ENCODE data around the gene SH2D1A. TPM values are rescaled to one million over a fixed set of nuclear protein-coding genes. Genes with fewer than 3 reads are reported as not detected.
"Not testable (repeated sequence)": the region's sequence is repeated elsewhere in the genome, so short reads cannot be mapped to it uniquely, and the experiment has no call there.

Gene SH2D1A
- total RNA-seq (2021; fragmentation: NEBNext Ultra II Directional; extraction: Animal tissue kit (Norgen Biotek cat#: 25700)) = not detected
- long read RNA-seq = 0 reads

- H3K4me3 Mint-ChIP-seq = no peak within 1 kb of the TSS
- H3K27ac Mint-ChIP-seq = no peak within 1 kb of the TSS
- H3K27me3 Mint-ChIP-seq (ENCODE audit: insufficient read depth) = no peaks in the 10 kb centered on the region
- no peaks in the 10 kb centered on the region for H3K9me3 Mint-ChIP-seq
- DNase-seq = no peak
- no peaks in the 10 kb centered on the region for H3K36me3 Mint-ChIP-seq (ENCODE audit: low read depth)
- H3K4me1 Mint-ChIP-seq (ENCODE audit: low read depth) = no peaks in the 10 kb centered on the region
- TF ChIP-seq CTCF (IDR thresholded peaks at IDR 0.05) = no peak
Measured at GRCh38 chrX:124346117-124346876, at the start of gene SH2D1A. Gene SH2D1A, plus strand, starts transcription at chrX:124346563. Its CDS starts 80 bp downstream, at chrX:124346643.

GRCh38 chrX:124299323-124299722, 47.0 kb upstream of the SH2D1A start:
- DNase-seq; H3K4me3 Mint-ChIP-seq; H3K9me3 Mint-ChIP-seq; H3K36me3 Mint-ChIP-seq (ENCODE audit: low read depth); H3K27ac Mint-ChIP-seq; H3K27me3 Mint-ChIP-seq (ENCODE audit: insufficient read depth); H3K4me1 Mint-ChIP-seq (ENCODE audit: low read depth): not testable (repeated sequence)

- Mint-ChIP-seq H3K27me3 (ENCODE audit: insufficient read depth) (no peaks in the 10 kb centered on the region), H3K36me3 (ENCODE audit: low read depth) (no peaks in the 10 kb centered on the region), H3K4me3 (no peak overlapping the region), H3K4me1 (ENCODE audit: low read depth) (no peaks in the 10 kb centered on the region), H3K9me3 (no peaks in the 10 kb centered on the region), H3K27ac (no peak overlapping the region)
- no peak for TF ChIP-seq CTCF (IDR thresholded peaks at IDR 0.05)
- no peak for DNase-seq
Measured at GRCh38 chrX:124300405-124300804, 46.0 kb upstream of the SH2D1A start.

- no peaks in the 10 kb centered on the region for H3K9me3 Mint-ChIP-seq
- H3K36me3 Mint-ChIP-seq (ENCODE audit: low read depth) = no peaks in the 10 kb centered on the region
- no peak overlapping the region for H3K4me3 Mint-ChIP-seq
- TF ChIP-seq CTCF (IDR thresholded peaks at IDR 0.05) = no peak
- H3K4me1 Mint-ChIP-seq (ENCODE audit: low read depth) = no peaks in the 10 kb centered on the region
- H3K27me3 Mint-ChIP-seq (ENCODE audit: insufficient read depth) = peaks cover 1% of the 10 kb centered on the region; the same call in 1 of the 2 replicates
- no peak for DNase-seq
- H3K27ac Mint-ChIP-seq = no peak overlapping the region
Measured at GRCh38 chrX:124307253-124307907, 39.0 kb upstream of the SH2D1A start.

GRCh38 chrX:124325732-124326131, 20.6 kb upstream of the SH2D1A start:
- Mint-ChIP-seq H3K27me3 (ENCODE audit: insufficient read depth) (no peaks in the 10 kb centered on the region; the same call in 1 of the 2 replicates), H3K9me3 (no peaks in the 10 kb centered on the region), H3K4me3 (no peak overlapping the region), H3K27ac (no peak overlapping the region), H3K36me3 (ENCODE audit: low read depth) (no peaks in the 10 kb centered on the region), H3K4me1 (ENCODE audit: low read depth) (no peaks in the 10 kb centered on the region)
- no peak for TF ChIP-seq CTCF (IDR thresholded peaks at IDR 0.05)
- DNase-seq = no peak

GRCh38 chrX:124328765-124329164, 17.6 kb upstream of the SH2D1A start:
- no peak for TF ChIP-seq CTCF (IDR thresholded peaks at IDR 0.05)
- no peaks in the 10 kb centered on the region; the same call in 1 of the 2 replicates for H3K27me3 Mint-ChIP-seq (ENCODE audit: insufficient read depth)
- H3K9me3 Mint-ChIP-seq = no peaks in the 10 kb centered on the region
- H3K36me3 Mint-ChIP-seq (ENCODE audit: low read depth) = no peaks in the 10 kb centered on the region
- H3K4me3 Mint-ChIP-seq = no peak overlapping the region
- H3K27ac Mint-ChIP-seq = no peak overlapping the region; the same call in 1 of the 2 replicates
- no peak for DNase-seq
- no peaks in the 10 kb centered on the region for H3K4me1 Mint-ChIP-seq (ENCODE audit: low read depth)
